Mammary epithelial cell (primary cell): ENCODE results near the gene SRD5A1.

Source experiments
- EZH2 ChIP-seq: IDR thresholded peaks from 2 replicates; pipeline ENCODE4 v1.6.1; 2012; ENCODE audit warnings: low read length, inconsistent platforms, borderline replicate concordance
- TF ChIP-seq, protein P1 (sequence below), 2 donors: IDR thresholded peaks in 1 of 2; conservative IDR thresholded peaks in 1 of 2; 2 replicates each; pipeline ENCODE4 v1.5.1; 2011 to 2012; ENCODE audit warnings: inconsistent platforms in 2 of 2, low read length in 2 of 2, mild to moderate bottlenecking in 2 of 2, control low read depth in 1 of 2, low read depth in 1 of 2; ENCODE audit not compliant: insufficient read depth in 1 of 2; ENCODE audit errors: extremely low read depth in 1 of 2

- TF ChIP-seq, protein P1, sequence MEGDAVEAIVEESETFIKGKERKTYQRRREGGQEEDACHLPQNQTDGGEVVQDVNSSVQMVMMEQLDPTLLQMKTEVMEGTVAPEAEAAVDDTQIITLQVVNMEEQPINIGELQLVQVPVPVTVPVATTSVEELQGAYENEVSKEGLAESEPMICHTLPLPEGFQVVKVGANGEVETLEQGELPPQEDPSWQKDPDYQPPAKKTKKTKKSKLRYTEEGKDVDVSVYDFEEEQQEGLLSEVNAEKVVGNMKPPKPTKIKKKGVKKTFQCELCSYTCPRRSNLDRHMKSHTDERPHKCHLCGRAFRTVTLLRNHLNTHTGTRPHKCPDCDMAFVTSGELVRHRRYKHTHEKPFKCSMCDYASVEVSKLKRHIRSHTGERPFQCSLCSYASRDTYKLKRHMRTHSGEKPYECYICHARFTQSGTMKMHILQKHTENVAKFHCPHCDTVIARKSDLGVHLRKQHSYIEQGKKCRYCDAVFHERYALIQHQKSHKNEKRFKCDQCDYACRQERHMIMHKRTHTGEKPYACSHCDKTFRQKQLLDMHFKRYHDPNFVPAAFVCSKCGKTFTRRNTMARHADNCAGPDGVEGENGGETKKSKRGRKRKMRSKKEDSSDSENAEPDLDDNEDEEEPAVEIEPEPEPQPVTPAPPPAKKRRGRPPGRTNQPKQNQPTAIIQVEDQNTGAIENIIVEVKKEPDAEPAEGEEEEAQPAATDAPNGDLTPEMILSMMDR (conservative IDR thresholded peaks at IDR 0.05 in 1 of 2, IDR thresholded peaks at IDR 0.05 in 1 of 2; ENCODE audit: extremely low read depth in 1 of 2, insufficient read depth in 1 of 2, low read depth in 1 of 2, low read length in 2 of 2) = no peak
- TF ChIP-seq EZH2 = no peak
Observed at GRCh38 chr5:6604341-6604740, 28.9 kb upstream of the SRD5A1 start.
